NCI-H1092 treated with DMSO at 0.1 percent for 48 hours (cell line): ENCODE data around the gene TTLL9.
A peak's percentile ranks its signal among the peaks of the same experiment; 100 is the strongest.
"Not testable (repeated sequence)": the region's sequence is repeated elsewhere in the genome, so short reads cannot be mapped to it uniquely, and the experiment has no call there.

Experiments used
- DNase-seq: peaks from one replicate; lab custom pipeline; 2025; lab: John Stamatoyannopoulos, UW

The TTLL9 gene

GRCh38 chr20:31883829-31884228, 13.4 kb downstream of the TTLL9 start:
- DNase-seq: no peak

DNA sequence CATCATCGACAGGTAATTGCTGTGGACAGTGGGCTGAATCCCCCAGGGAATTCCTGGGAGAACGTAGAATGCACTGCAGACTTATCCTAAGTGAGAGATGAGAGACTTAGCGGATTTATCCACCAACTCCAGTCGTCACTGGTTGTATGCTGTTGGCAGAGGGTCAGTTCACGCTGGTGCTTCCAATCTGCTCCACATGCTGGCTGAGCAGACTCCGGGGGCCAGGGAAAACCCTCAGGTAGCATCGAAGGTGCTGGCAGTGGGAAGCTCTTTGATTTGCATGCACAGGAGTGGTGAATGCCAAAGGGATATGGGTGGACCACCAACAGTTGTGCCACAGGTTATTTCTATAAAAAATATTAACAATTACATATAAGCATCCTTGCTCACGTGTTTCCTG, 20.2 kb downstream of the TTLL9 start:
- no peak for DNase-seq

DNA sequence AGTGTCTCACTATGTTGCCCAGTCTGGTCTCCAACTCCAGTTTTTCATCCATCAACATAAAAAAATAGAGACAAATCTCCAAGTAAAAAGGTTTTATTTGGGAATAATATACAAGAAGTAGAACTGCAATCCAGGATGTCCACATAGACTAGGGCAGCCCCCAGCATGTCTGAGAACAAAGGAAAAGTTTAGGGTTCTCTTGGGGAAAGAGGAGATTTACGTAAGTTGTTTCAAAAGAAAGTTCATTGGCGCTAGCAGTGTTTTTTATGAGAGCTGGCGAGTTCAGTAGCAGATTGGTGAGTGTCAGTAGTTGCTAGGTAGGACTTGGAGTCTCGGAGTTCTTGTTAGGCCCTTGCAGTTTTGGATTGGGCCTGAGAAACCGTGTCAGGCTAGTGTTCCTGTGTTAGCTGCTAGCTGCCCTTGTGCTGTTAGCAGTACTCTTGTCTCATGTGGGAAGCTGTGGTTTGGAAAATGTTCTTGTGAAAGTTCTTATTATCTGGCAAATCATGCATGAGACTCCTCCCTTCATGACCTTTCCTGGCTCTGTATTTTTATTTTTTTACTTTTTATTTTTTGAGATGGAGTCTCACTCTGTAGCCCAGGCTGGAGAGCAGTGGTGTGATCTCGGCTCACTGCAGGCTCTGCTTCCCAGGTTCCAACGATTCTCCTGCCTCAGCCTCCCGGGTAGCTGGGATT, 24.7 kb downstream of the TTLL9 start:
- no peak for DNase-seq

DNA sequence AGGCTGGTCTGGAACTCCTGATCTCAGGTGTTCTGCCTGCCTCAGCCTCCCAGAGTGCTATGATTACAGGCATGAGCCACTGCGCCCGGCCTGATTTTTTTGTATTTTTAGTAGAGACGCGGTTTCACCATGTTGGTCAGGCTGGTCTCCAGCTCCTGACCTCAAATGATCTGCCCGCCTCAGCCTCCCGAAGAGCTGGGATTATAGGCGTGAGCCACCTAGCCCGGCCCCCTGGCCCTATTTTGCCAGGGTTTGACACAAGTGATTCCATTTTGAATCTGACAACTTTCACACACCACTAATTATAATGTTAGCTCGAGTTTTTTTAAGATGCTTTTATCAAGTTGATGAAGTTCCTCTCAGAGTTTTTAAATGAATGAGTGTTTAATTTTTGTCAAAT, 25.6 kb downstream of the TTLL9 start:
- DNase-seq: no peak

- no peak for DNase-seq
Observed at GRCh38 chr20:31897541-31897940, 27.1 kb downstream of the TTLL9 start.

GRCh38 chr20:31901615-31902014, 31.2 kb downstream of the TTLL9 start:
- no peak for DNase-seq

- DNase-seq: no peak
Observed at GRCh38 chr20:31903627-31904386, 33.4 kb downstream of the TTLL9 start.

DNA sequence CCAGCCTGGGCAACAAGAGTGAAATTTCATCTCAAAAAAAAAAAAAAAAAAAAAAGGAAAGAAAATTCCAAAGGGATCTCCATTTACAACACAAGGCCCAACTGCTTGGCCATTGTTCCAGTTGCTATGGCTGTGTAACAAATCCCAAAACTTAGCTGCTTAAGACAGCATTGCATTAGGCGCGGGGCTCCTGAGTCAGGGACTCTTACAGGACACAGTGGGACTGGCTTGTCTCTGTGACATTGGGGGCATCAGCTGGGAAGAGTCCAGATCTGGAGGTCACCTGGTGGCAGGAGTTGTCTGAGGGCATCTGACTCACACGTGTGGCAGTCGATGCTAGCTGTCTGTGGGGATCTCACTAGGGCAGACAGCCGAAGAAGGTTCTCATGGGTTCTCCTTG, 35.6 kb downstream of the TTLL9 start:
- no peak for DNase-seq

DNA sequence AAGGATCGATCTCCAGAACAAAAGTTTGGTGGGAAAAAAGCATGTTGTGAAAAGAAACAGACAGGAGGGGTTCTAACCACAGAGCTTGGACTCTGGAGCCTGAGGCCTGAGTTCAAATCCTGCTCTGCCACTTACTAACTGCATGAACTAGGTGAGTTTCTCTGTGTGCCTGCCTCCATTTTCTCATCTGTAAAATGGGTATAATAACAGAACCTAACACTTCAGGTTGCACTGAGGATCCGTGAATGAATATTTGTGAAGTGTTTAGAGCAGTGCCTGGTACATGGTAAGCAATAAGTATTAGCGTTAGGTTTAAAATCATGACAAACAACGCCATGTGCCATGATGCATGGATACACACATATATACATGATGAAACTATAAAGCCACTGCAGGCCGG, 36.6 kb downstream of the TTLL9 start:
- DNase-seq: no peak

DNA sequence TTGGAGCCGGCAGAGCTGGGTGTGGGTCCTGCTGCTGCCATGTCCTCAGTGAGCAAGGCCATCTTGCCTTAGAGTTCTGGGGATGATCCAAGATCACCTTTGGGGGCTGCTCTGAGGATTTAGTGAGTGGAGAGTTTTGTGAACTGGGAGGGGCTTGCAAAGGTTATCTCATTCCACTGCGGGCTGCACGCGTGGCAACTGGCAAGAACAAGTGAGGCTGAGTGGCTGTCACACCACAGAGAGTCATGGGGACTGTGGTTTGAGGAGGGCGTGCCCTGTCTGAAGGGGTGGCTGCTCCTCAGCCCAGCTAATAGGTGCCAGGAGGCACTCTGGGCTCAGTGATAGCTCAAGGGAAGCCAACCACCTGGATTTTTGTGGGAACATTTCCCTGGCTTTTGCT, 37.6 kb downstream of the TTLL9 start:
- no peak for DNase-seq

- no peak for DNase-seq
Observed at GRCh38 chr20:31908424-31908823, 38.0 kb downstream of the TTLL9 start.

DNA sequence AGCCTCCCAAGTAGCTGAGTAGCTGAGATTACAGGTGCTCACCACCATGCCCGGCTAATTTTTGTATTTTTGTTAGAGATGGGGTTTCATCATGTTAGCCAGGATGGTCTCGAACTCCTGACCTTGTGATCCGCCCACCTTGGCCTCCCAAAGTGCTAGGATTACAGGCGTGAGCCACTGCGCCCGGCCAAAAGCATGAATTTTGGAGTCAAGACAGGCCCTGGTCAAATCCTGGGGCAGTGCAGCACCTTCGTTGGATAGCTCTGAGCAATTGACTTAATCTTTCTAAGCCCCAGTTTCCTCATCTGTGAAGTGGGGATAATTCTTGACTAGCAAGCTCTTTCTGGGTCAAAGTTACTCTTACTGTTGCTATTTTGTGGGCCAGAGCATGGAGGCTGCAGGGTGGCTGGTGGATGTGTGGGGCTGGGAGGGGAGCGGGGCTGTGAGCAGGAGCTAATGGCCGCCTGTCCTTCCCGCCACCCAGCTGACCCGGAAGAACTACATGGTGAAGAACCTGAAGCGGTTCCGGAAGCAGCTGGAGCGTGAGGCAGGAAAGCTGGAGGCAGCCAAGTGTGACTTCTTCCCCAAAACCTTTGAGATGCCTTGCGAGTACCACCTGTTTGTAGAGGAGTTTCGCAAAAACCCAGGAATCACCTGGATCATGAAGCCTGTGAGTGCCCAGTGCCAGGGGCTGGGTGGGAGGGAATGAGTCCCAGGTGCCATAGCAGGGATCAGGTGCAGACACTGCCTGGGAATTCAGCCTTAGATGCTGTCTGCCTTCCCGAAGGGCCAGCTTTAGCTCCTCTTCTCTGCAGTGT, 39.0 kb downstream of the TTLL9 start:
- DNase-seq: no peak

- no peak for DNase-seq
Observed at GRCh38 chr20:31910071-31910803, 39.8 kb downstream of the TTLL9 start.

DNA sequence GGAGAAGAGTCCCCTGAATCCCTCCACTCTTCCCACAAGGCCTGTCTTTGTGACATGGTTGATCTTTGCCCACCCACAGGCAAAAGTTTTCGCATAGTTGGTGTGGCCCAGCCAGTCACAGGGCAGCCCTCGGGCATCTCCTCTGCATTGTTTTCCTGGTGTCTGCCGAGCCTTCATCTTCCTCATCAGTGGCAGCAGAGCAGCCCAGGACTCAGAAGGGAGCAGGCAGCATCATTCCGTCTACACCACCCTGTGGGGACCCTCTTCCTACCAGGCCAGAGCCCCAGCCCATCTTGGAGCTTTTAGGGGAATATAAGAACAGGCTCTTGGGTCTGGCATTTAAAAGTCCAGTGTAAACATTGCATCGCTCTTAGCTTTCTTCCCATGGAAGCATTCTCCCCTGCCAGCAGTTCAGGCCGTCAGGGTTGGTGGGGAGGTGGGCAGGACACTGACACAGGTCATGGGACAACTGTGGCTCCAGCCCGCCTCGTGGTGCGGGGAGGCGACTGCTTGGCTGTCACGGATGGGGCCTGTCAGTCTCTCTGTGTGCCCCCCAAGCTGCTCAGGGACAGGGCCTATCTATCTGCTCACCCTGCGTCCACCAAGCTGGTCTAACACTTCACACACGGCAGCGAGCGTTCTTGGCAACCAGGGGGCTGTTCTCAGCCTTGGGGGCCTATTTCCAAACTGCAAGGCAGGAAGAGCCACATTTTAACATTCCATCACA, 43.2 kb downstream of the TTLL9 start:
- no peak for DNase-seq

DNA sequence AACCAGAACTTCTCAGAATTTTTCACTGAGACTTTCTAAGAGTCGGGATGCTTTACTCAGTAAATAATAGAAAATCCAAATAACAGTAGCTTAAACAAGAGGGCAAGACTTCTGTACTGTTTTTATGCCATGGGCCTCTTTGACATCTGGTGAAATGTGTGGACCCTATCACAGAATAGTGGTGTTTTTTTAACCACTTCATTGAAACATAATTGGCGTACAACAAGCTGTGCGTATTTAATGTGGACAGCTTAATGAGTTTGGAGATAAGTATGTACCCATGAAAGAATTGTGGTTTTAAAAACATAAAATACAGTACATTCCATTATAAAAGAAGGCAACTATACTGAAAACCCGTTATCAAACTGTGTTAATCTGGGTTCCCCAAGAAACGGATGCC, 43.7 kb downstream of the TTLL9 start:
- no peak for DNase-seq

- DNase-seq: peak; percentile 55
Observed at GRCh38 chr20:31915491-31916280, 45.3 kb downstream of the TTLL9 start.

- DNase-seq: no peak
Observed at GRCh38 chr20:31916708-31917107, 46.3 kb downstream of the TTLL9 start.

DNA sequence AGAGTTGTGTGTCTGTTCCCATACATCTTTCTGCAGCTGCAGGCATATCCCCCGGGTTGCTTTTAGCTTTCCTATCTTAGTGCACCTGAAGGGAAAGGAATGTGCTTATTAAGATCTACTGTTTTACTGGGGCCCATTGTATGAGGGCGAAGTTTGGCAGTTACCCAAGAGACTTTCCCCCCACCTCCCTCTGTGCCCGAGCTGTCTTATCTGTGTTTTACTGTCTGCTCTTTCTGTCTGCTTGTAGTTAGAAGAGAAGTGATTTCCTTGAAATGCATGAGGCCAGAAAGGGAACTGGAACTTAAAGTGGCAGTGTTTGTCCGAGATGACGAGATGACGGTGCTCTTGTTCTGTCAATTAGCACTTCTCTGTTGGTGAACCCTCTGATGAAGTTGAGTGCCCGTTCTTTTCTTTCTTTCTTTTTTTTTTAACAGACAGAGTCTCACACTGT, 47.6 kb downstream of the TTLL9 start:
- not testable (repeated sequence) for DNase-seq

GRCh38 chr20:31918466-31919105, 48.2 kb downstream of the TTLL9 start:
- no peak for DNase-seq
